H1 (cell line): Measurements from ENCODE around the gene CIDEA.

Experiments used
- BCL11A ChIP-seq, 2 experiments: IDR thresholded peaks; one replicate each; pipeline ENCODE4 v1.6.1; 2011; ENCODE audit warnings: low read depth in 2 of 2, low read length in 2 of 2, mild to moderate bottlenecking in 2 of 2
- SAP30 ChIP-seq: fragments of 300-600 bp; sonication (generic); IDR thresholded peaks from 2 replicates; pipeline ENCODE4 v1.7.1; 2012; ENCODE audit warnings: low read length, moderate library complexity, mild to moderate bottlenecking, inconsistent platforms; ENCODE audit not compliant: insufficient read depth, insufficient replicate concordance
- ZNF274 ChIP-seq: IDR thresholded peaks from 2 replicates; pipeline ENCODE4 v1.7.0; 2012; ENCODE audit warnings: low read length, borderline replicate concordance; ENCODE audit errors: extremely low read depth
- TF ChIP-seq, protein P1 (sequence below), 3 experiments: IDR thresholded peaks; 1 replicate in 2 of 3; 2 replicates in 1 of 3; pipeline versions ENCODE4 v1.5.1 to v1.6.1; 2011; ENCODE audit warnings: low read length in 3 of 3, mild to moderate bottlenecking in 3 of 3, inconsistent platforms in 2 of 3, low read depth in 1 of 3, moderate library complexity in 1 of 3; ENCODE audit not compliant: insufficient read depth in 1 of 3; ENCODE audit errors: control extremely low read depth in 1 of 3

GRCh38 chr18:12236934-12237832 lies 17.0 kb upstream of the CIDEA start:
- TF ChIP-seq, protein P1, sequence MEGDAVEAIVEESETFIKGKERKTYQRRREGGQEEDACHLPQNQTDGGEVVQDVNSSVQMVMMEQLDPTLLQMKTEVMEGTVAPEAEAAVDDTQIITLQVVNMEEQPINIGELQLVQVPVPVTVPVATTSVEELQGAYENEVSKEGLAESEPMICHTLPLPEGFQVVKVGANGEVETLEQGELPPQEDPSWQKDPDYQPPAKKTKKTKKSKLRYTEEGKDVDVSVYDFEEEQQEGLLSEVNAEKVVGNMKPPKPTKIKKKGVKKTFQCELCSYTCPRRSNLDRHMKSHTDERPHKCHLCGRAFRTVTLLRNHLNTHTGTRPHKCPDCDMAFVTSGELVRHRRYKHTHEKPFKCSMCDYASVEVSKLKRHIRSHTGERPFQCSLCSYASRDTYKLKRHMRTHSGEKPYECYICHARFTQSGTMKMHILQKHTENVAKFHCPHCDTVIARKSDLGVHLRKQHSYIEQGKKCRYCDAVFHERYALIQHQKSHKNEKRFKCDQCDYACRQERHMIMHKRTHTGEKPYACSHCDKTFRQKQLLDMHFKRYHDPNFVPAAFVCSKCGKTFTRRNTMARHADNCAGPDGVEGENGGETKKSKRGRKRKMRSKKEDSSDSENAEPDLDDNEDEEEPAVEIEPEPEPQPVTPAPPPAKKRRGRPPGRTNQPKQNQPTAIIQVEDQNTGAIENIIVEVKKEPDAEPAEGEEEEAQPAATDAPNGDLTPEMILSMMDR (IDR thresholded peaks at IDR 0.05; ENCODE audit: control extremely low read depth in 1 of 3, insufficient read depth in 1 of 3, low read depth in 1 of 3, low read length in 3 of 3), result peak; percentile 94 to 98 (median 95)
- TF ChIP-seq SAP30 (no peak), ZNF274 (no peak), BCL11A (IDR thresholded peaks at IDR 0.05; ENCODE audit: low read depth in 2 of 2, low read length in 2 of 2) (no peak)
